Esophagus muscularis mucosa (tissue), 4 donors: ENCODE data around the gene HSPG2. TPM values are rescaled to one million over a fixed set of nuclear protein-coding genes. Genes with fewer than 3 reads are reported as not detected.

Experiments
- DNase-seq: peaks from one replicate; pipeline ENCODE4 v3.0.0-alpha.2; 2017; ENCODE audit errors: extremely low spot score
- H3K27ac ChIP-seq, 4 donors: fragments of 200-600 bp; sonication (generic); replicated peaks in 1 of 4; 1 replicate in 3 of 4; 2 replicates in 1 of 4; pipeline ENCODE4 v1.5.1; 2016 to 2019; ENCODE audit warnings: mild to moderate bottlenecking in 1 of 4
- H3K27me3 ChIP-seq, 4 donors: fragments of 200-600 bp; sonication (generic); one replicate each; pipeline versions ENCODE4 v1.5.1 to v1.6.0; 2016 to 2019
- H3K36me3 ChIP-seq, 4 donors: fragments of 200-600 bp; sonication (generic); one replicate each; pipeline ENCODE4 v1.5.1; 2016 to 2019
- H3K4me1 ChIP-seq, 4 donors: fragments of 200-600 bp; sonication (generic); one replicate each; pipeline ENCODE4 v1.5.1; 2016 to 2019
- H3K4me3 ChIP-seq, 4 donors: fragments of 200-600 bp; sonication (generic); 1 replicate in 2 of 4; 2 replicates in 2 of 4; pipeline ENCODE4 v1.5.1; 2016 to 2019; ENCODE audit warnings: mild to moderate bottlenecking in 4 of 4, moderate library complexity in 1 of 4
- H3K9me3 ChIP-seq, 4 donors: fragments of 200-600 bp; sonication (generic); 1 replicate in 3 of 4; 2 replicates in 1 of 4; pipeline ENCODE4 v1.5.1; 2016 to 2019
- CTCF ChIP-seq, 3 experiments: fragments of 200-600 bp in 2 of 3; fragments of 450-650 bp in 1 of 3; sonication (generic) in 2 of 3; IDR thresholded peaks; one replicate each; pipeline ENCODE4 v1.5.1; 2017 to 2019; ENCODE audit warnings: antibody characterized with exemption in 3 of 3, mild to moderate bottlenecking in 2 of 3, moderate library complexity in 1 of 3
- EP300 ChIP-seq: sonication (generic); formaldehyde crosslinking; IDR thresholded peaks from one replicate; pipeline ENCODE4 v1.6.1; 2017; ENCODE audit warnings: antibody characterized with exemption
- POLR2A ChIP-seq: fragments of 450-650 bp; IDR thresholded peaks from one replicate; pipeline ENCODE4 v1.6.1; 2017; ENCODE audit warnings: antibody characterized with exemption, moderate library complexity, mild to moderate bottlenecking, low read depth
- POLR2AphosphoS5 ChIP-seq, 2 donors: sonication (generic); formaldehyde crosslinking; IDR thresholded peaks; one replicate each; pipeline ENCODE4 v1.6.1; 2017; ENCODE audit warnings: antibody characterized with exemption in 2 of 2
- WGBS: methylation state at CpG from one replicate; pipeline ENCODE4 v1.1.5; 2018; 5-methylcytosine and 5-hydroxymethylcytosine counted together
- intact Hi-C: fragments of 100-400 bp; cut with DNase I; formaldehyde crosslinking; loops from one replicate; pipeline ENCODE4 v1.15.1; 2023
- total RNA-seq, 4 donors: library from RNA; depleted of rRNA; stranded (reverse); fragments of >200 nt; gene quantifications; one replicate each; pipeline versions ENCODE4 v1.1.0 to v1.2.1, GENCODE V29; 2016

The HSPG2 gene
- total RNA-seq, 4 donors from 2014 or later, result 414 to 1,199 (median 595) TPM

- WGBS, result 21% methylated on average over 16 of the region's 16 CpGs
- no peak for DNase-seq
- Histone ChIP-seq H3K27ac (peak overlapping the region; percentile 93 to 99 (median 98)), H3K9me3 (no peaks in the 10 kb centered on the region), H3K27me3 (no peaks in the 10 kb centered on the region), H3K36me3 (peaks cover 0 to 7% (median 3%) of the 10 kb centered on the region in 4 donors), H3K4me3 (peak overlapping the region; percentile 9 to 89 (median 32)), H3K4me1 (peaks cover 83 to 99% (median 97%) of the 10 kb centered on the region in 4 donors)
- intact Hi-C loops, result no loop called here
- TF ChIP-seq EP300 (peak; percentile 58), POLR2A (no peak), CTCF (IDR thresholded peaks at IDR 0.05) (no peak), POLR2AphosphoS5 (IDR thresholded peaks at IDR 0.05) (peak in 1 of 2 donors; percentile 73)
These were observed 5.7 kb downstream of the HSPG2 start for GRCh38 chr1:21931171-21932093.

- H3K27ac ChIP-seq, result peak overlapping the region; percentile 93 to 99 (median 98)
- intact Hi-C loops, result no loop called here
- peaks cover 86 to 100% (median 100%) of the 10 kb centered on the region in 4 donors for H3K4me1 ChIP-seq
- no peak for TF ChIP-seq EP300
- TF ChIP-seq CTCF (IDR thresholded peaks at IDR 0.05), result no peak
- TF ChIP-seq POLR2A, result no peak
- TF ChIP-seq POLR2AphosphoS5 (IDR thresholded peaks at IDR 0.05), result no peak
- DNase-seq, result no peak
- H3K27me3 ChIP-seq, result no peaks in the 10 kb centered on the region
- peak overlapping the region; percentile 9 to 89 (median 32) for H3K4me3 ChIP-seq
- no peaks in the 10 kb centered on the region for H3K9me3 ChIP-seq
- WGBS, result 89% methylated on average over 6 of the region's 6 CpGs
- H3K36me3 ChIP-seq, result peaks cover 0 to 7% (median 3%) of the 10 kb centered on the region in 4 donors
These were observed 6.4 kb downstream of the HSPG2 start for GRCh38 chr1:21930629-21931170.

- peaks cover 0 to 7% (median 3%) of the 10 kb centered on the region in 4 donors for H3K36me3 ChIP-seq
- H3K4me1 ChIP-seq, result peaks cover 86 to 100% (median 100%) of the 10 kb centered on the region in 4 donors
- H3K4me3 ChIP-seq, result no peak overlapping the region
- H3K9me3 ChIP-seq, result no peaks in the 10 kb centered on the region
- no peaks in the 10 kb centered on the region for H3K27me3 ChIP-seq
- intact Hi-C loops, result no loop called here
- DNase-seq, result no peak
- TF ChIP-seq POLR2A, result no peak
- TF ChIP-seq EP300, result no peak
- TF ChIP-seq CTCF (IDR thresholded peaks at IDR 0.05), result no peak
- TF ChIP-seq POLR2AphosphoS5 (IDR thresholded peaks at IDR 0.05), result no peak
- peak overlapping the region; percentile 93 to 99 (median 98) for H3K27ac ChIP-seq
- WGBS, result 43% methylated on average over 8 of the region's 8 CpGs
These were observed 7.0 kb downstream of the HSPG2 start for GRCh38 chr1:21930080-21930571.

- no peaks in the 10 kb centered on the region for H3K9me3 ChIP-seq
- no peak overlapping the region for H3K4me3 ChIP-seq
- H3K27ac ChIP-seq, result peak overlapping the region; percentile 93 to 99 (median 98)
- no peaks in the 10 kb centered on the region for H3K27me3 ChIP-seq
- H3K4me1 ChIP-seq, result peaks cover 97 to 100% (median 100%) of the 10 kb centered on the region in 4 donors
- peak; percentile 95 for DNase-seq
- TF ChIP-seq POLR2AphosphoS5 (IDR thresholded peaks at IDR 0.05), result peak in 1 of 2 donors; percentile 76
- no peak for TF ChIP-seq POLR2A
- peak; percentile 30 for TF ChIP-seq EP300
- peaks cover 0 to 7% (median 3%) of the 10 kb centered on the region in 4 donors for H3K36me3 ChIP-seq
- WGBS, result 31% methylated on average over 11 of the region's 12 CpGs
- intact Hi-C loops, result no loop called here
These were observed 9.4 kb downstream of the HSPG2 start for GRCh38 chr1:21927533-21928237.
